Common myeloid progenitor, CD34-positive (primary cell): ENCODE results near the gene SH3GLB1.

Source experiments
- CTCF ChIA-PET: fragments of 350-600 bp; sonication (Branson Sonifier 250); formaldehyde crosslinking; loops from one replicate; lab custom pipeline; 2021; ENCODE audit warnings: antibody characterized with exemption; lab: Charles Lee
- POLR2A ChIA-PET: fragments of 350-600 bp; sonication (Branson Sonifier 250); formaldehyde crosslinking; loops from one replicate; lab custom pipeline; 2021; ENCODE audit warnings: antibody characterized with exemption; lab: Charles Lee
- DNase-seq, 3 donors: peaks; one replicate each; pipeline versions ENCODE4 v3.0.0 to v3.0.0-alpha.2; 2013
- H3K27ac ChIP-seq, 2 experiments: 1 replicate in 1 of 2; 2 replicates in 1 of 2; pipeline ENCODE4 v1.7.0; 2013; ENCODE audit warnings: inconsistent platforms in 2 of 2, low read length in 2 of 2, mild to moderate bottlenecking in 2 of 2, low read depth in 1 of 2, moderate library complexity in 1 of 2; ENCODE audit not compliant: severe bottlenecking in 2 of 2, insufficient read depth in 1 of 2, poor library complexity in 1 of 2
- H3K27me3 ChIP-seq, 5 experiments: replicated peaks in 2 of 5; 1 replicate in 3 of 5; 2 replicates in 2 of 5; pipeline versions ENCODE4 v1.6.1 to v1.7.0; 2013; ENCODE audit warnings: low read length in 4 of 5, mild to moderate bottlenecking in 2 of 5, moderate library complexity in 2 of 5, inconsistent platforms in 1 of 5; ENCODE audit not compliant: insufficient read depth in 5 of 5, control insufficient read depth in 4 of 5
- H3K36me3 ChIP-seq, 4 experiments: 1 replicate in 2 of 4; 2 replicates in 2 of 4; pipeline versions ENCODE4 v1.6.1 to v1.7.0; 2013; ENCODE audit warnings: low read length in 3 of 4, control low read depth in 1 of 4, mild to moderate bottlenecking in 1 of 4; ENCODE audit not compliant: control insufficient read depth in 4 of 4, insufficient read depth in 4 of 4
- H3K4me1 ChIP-seq, 4 experiments: 1 replicate in 3 of 4; 2 replicates in 1 of 4; pipeline versions ENCODE4 v1.6.1 to v1.7.1; 2013; ENCODE audit warnings: low read length in 3 of 4, mild to moderate bottlenecking in 3 of 4, control low read depth in 1 of 4, inconsistent platforms in 1 of 4, moderate library complexity in 1 of 4; ENCODE audit not compliant: control insufficient read depth in 4 of 4, insufficient read depth in 4 of 4; ENCODE audit errors: control extremely low read depth in 1 of 4
- H3K4me3 ChIP-seq, 7 experiments: 1 replicate in 4 of 7; 2 replicates in 3 of 7; pipeline versions ENCODE4 v1.5.1 to v1.7.0; 2013; ENCODE audit warnings: mild to moderate bottlenecking in 7 of 7, low read length in 6 of 7, moderate library complexity in 6 of 7, inconsistent platforms in 2 of 7, low read depth in 2 of 7, control low read depth in 1 of 7; ENCODE audit not compliant: insufficient read depth in 4 of 7, control insufficient read depth in 1 of 7; ENCODE audit errors: extremely low read depth in 1 of 7
- H3K9me3 ChIP-seq, 5 experiments: 1 replicate in 4 of 5; 2 replicates in 1 of 5; pipeline versions ENCODE4 v1.6.1 to v1.7.1; 2013; ENCODE audit warnings: low read length in 4 of 5, mild to moderate bottlenecking in 2 of 5, inconsistent platforms in 1 of 5, low read depth in 1 of 5, moderate library complexity in 1 of 5; ENCODE audit not compliant: control insufficient read depth in 4 of 5, insufficient read depth in 2 of 5; ENCODE audit errors: control extremely low read depth in 1 of 5
- WGBS: methylation state at CpG from one replicate; pipeline ENCODE4 v1.1.5; 2013; ENCODE audit not compliant: insufficient coverage; 5-methylcytosine and 5-hydroxymethylcytosine counted together

The SH3GLB1 gene

GRCh38 chr1:86765674-86766073, 61.3 kb downstream of the SH3GLB1 start:
- Histone ChIP-seq H3K4me1 (no peaks in the 10 kb centered on the region), H3K27me3 (no peaks in the 10 kb centered on the region), H3K9me3 (peaks cover 0 to 7% (median 0%) of the 10 kb centered on the region in 5 experiments), H3K36me3 (no peaks in the 10 kb centered on the region), H3K27ac (no peak overlapping the region), H3K4me3 (no peak overlapping the region)
- no peak for DNase-seq
- ChIA-PET CTCF (no interaction called here), POLR2A (no interaction called here)
- no CpG with 5 or more reads among the region's 2 CpGs for WGBS

- H3K27ac ChIP-seq, result no peak overlapping the region
- no peaks in the 10 kb centered on the region for H3K36me3 ChIP-seq
- H3K4me1 ChIP-seq, result peaks cover 1 to 7% (median 4%) of the 10 kb centered on the region in 4 experiments
- no peak for DNase-seq
- H3K9me3 ChIP-seq, result peaks cover 0 to 7% (median 0%) of the 10 kb centered on the region in 5 experiments
- ChIA-PET POLR2A (no interaction called here), CTCF (no interaction called here)
- no peak overlapping the region for H3K4me3 ChIP-seq
- H3K27me3 ChIP-seq, result no peaks in the 10 kb centered on the region
These were observed 64.2 kb downstream of the SH3GLB1 start for GRCh38 chr1:86768554-86768953.

- WGBS, result 100% methylated on average over 3 of the region's 4 CpGs
- H3K4me3 ChIP-seq, result no peak overlapping the region
- H3K36me3 ChIP-seq, result no peaks in the 10 kb centered on the region
- H3K27ac ChIP-seq, result no peak overlapping the region
- DNase-seq, result no peak
- ChIA-PET POLR2A (no interaction called here), CTCF (no interaction called here)
- H3K27me3 ChIP-seq, result no peaks in the 10 kb centered on the region
- peaks cover 0 to 7% (median 0%) of the 10 kb centered on the region in 5 experiments for H3K9me3 ChIP-seq
- H3K4me1 ChIP-seq, result peaks cover 7 to 12% (median 9%) of the 10 kb centered on the region in 4 experiments
These were observed 64.7 kb downstream of the SH3GLB1 start for GRCh38 chr1:86769065-86769464.

GRCh38 chr1:86773341-86774288, 69.2 kb downstream of the SH3GLB1 start:
- Histone ChIP-seq H3K9me3 (no peaks in the 10 kb centered on the region), H3K4me1 (peaks cover 13 to 32% (median 18%) of the 10 kb centered on the region in 4 experiments), H3K27ac (peak overlapping the region in 1 of 2 experiments; percentile 32), H3K36me3 (no peaks in the 10 kb centered on the region), H3K27me3 (no peaks in the 10 kb centered on the region), H3K4me3 (peak overlapping the region in 3 of 7 experiments; percentile 1 to 54 (median 49))
- POLR2A ChIA-PET, result interaction anchor here (0.6 kb wide), 1 partner anchor 30 kb away, joined by 4 read pairs; no protein-coding TSS in a partner anchor
- WGBS, result 100% methylated on average over 1 of the region's 5 CpGs
- CTCF ChIA-PET, result interaction anchor here (0.7 to 1.5 kb wide), 4 partner anchors 8 to 274 kb away, joined by 3 read pairs; no protein-coding TSS in a partner anchor
- DNase-seq, result peak in 1 of 3 donors; percentile 21

- Histone ChIP-seq H3K27me3 (no peaks in the 10 kb centered on the region), H3K36me3 (no peaks in the 10 kb centered on the region), H3K27ac (peak overlapping the region in 1 of 2 experiments; percentile 47), H3K4me1 (peaks cover 13 to 32% (median 18%) of the 10 kb centered on the region in 4 experiments), H3K4me3 (peak overlapping the region in 3 of 7 experiments; percentile 1 to 54 (median 49)), H3K9me3 (no peaks in the 10 kb centered on the region)
- ChIA-PET CTCF (interaction anchor here (1.3 to 1.5 kb wide), 2 partner anchors 23 to 31 kb away, joined by 3 read pairs; no protein-coding TSS in a partner anchor), POLR2A (interaction anchor here (0.6 kb wide), 1 partner anchor 31 kb away, joined by 4 read pairs; no protein-coding TSS in a partner anchor)
- 34% methylated on average over 4 of the region's 11 CpGs for WGBS
- peak; percentile 74 to 95 (median 92) for DNase-seq
These were observed 70.2 kb downstream of the SH3GLB1 start for GRCh38 chr1:86774305-86775295.

- no peak for DNase-seq
- no peak overlapping the region for H3K4me3 ChIP-seq
- H3K27ac ChIP-seq, result no peak overlapping the region
- ChIA-PET CTCF (no interaction called here), POLR2A (no interaction called here)
- H3K27me3 ChIP-seq, result no peaks in the 10 kb centered on the region
- H3K9me3 ChIP-seq, result no peaks in the 10 kb centered on the region
- H3K36me3 ChIP-seq, result no peaks in the 10 kb centered on the region
- peaks cover 13 to 32% (median 18%) of the 10 kb centered on the region in 4 experiments for H3K4me1 ChIP-seq
- 71% methylated on average over 1 of the region's 1 CpG for WGBS
These were observed 71.0 kb downstream of the SH3GLB1 start for GRCh38 chr1:86775395-86775794.
